A549 treated with ZK216348 at 1 μM for 4 hours (cell line): ENCODE measurements around the gene ZNF776. TPM values are rescaled to one million over a fixed set of nuclear protein-coding genes. Genes with fewer than 3 reads are reported as not detected.

Experiments used
- total RNA-seq: library from RNA; stranded (reverse); fragments of 200-300 nt; extraction: Qiagen RNA extraction; gene quantifications from 5 replicates; pipeline ENCODE4 v1.2.3, GENCODE V29; 2022; ENCODE audit warnings: low read depth

The ZNF776 gene
- 4.6 to 11.1 TPM (median 5.6 TPM) in 5 replicates for total RNA-seq

GRCh38 chr19:57746580-57747471, at the start of gene ZNF776:
TSS of gene ZNF776 (plus strand) at chr19:57746815. CDS start at chr19:57747059, 244 bp downstream.

GRCh38 chr19:57708641-57709361, 37.8 kb upstream of the ZNF776 start, which contains the start of gene ZNF154:
TSS of gene ZNF154 (minus strand) at chr19:57709204. CDS start at chr19:57708971, 233 bp downstream.

GRCh38 chr19:57769345-57770131, 22.9 kb downstream of the ZNF776 start, which contains the start of gene ZNF586:
TSS of gene ZNF586 (plus strand) at chr19:57769676. CDS start at chr19:57769843, 167 bp downstream.

Other genes starting within 250 kb of the ZNF776 start
- 5.0 to 6.0 TPM (median 5.3 TPM) in 5 replicates for gene ZNF773, start 246.9 kb upstream of the ZNF776 start, total RNA-seq
- 1.3 to 2.0 TPM (median 1.8 TPM) in 5 replicates for gene ZNF549, start 219.5 kb upstream of the ZNF776 start, total RNA-seq
- gene ZNF550, start 187.0 kb upstream of the ZNF776 start, total RNA-seq = 2.2 to 4.5 TPM (median 3.8 TPM) in 5 replicates
- 3.7 to 6.0 TPM (median 4.2 TPM) in 5 replicates for gene ZNF416, start 167.9 kb upstream of the ZNF776 start, total RNA-seq
- not detected in 5 replicates for gene ZIK1, start 162.7 kb upstream of the ZNF776 start, total RNA-seq
- gene ZNF530, start 146.9 kb upstream of the ZNF776 start, total RNA-seq = 4.5 to 6.3 TPM (median 5.1 TPM) in 5 replicates
- gene ZNF134, start 132.6 kb upstream of the ZNF776 start, total RNA-seq = 8.5 to 9.6 TPM (median 9.3 TPM) in 5 replicates
- 5.6 to 7.1 TPM (median 6.0 TPM) in 5 replicates for gene ZNF211, start 113.6 kb upstream of the ZNF776 start, total RNA-seq
- not detected in 5 replicates for gene ZSCAN4, start 77.9 kb upstream of the ZNF776 start, total RNA-seq
- 4.7 to 5.7 TPM (median 5.1 TPM) in 5 replicates for gene ZNF551, start 64.8 kb upstream of the ZNF776 start, total RNA-seq
- not detected in 5 replicates for gene ZNF154, start 37.6 kb upstream of the ZNF776 start, total RNA-seq
- 0.70 to 1.1 TPM (median 0.72 TPM) in 5 replicates for gene ZNF671, start 19.2 kb upstream of the ZNF776 start, total RNA-seq
- 5.4 to 7.4 TPM (median 6.2 TPM) in 5 replicates for gene ZNF586, start 22.9 kb downstream of the ZNF776 start, total RNA-seq
- gene ZNF552, start 68.1 kb downstream of the ZNF776 start, total RNA-seq = 4.4 to 6.7 TPM (median 5.6 TPM) in 5 replicates
- 7.1 to 9.5 TPM (median 8.5 TPM) in 5 replicates for gene ZNF587B, start 83.5 kb downstream of the ZNF776 start, total RNA-seq
- 5.1 to 7.5 TPM (median 5.8 TPM) in 5 replicates for gene ZNF587, start 103.0 kb downstream of the ZNF776 start, total RNA-seq
- 1.5 to 3.9 TPM (median 2.3 TPM) in 5 replicates for gene ZNF814, start 142.2 kb downstream of the ZNF776 start, total RNA-seq
- gene ZNF417, start 169.8 kb downstream of the ZNF776 start, total RNA-seq = 3.4 to 5.1 TPM (median 4.2 TPM) in 5 replicates
- 0.58 to 0.97 TPM (median 0.84 TPM) in 5 replicates for gene ZNF418, start 188.6 kb downstream of the ZNF776 start, total RNA-seq
- gene ZNF256, start 200.9 kb downstream of the ZNF776 start, total RNA-seq = 0.70 to 1.5 TPM (median 1.3 TPM) in 5 replicates
- not detected in 5 replicates for gene C19orf18, start 227.7 kb downstream of the ZNF776 start, total RNA-seq